Upper lobe of left lung (tissue), 6 donors: ENCODE data around the gene ARHGAP42. TPM values are rescaled to one million over a fixed set of nuclear protein-coding genes. Genes with fewer than 3 reads are reported as not detected.

Experiments
- ATAC-seq, 2 donors: fragments of 200-7000 bp; cut with Tn5 transposase; one replicate each; pipeline ENCODE4 v1.9.1; 2022; ENCODE audit warnings: mild to moderate bottlenecking in 2 of 2, moderate library complexity in 2 of 2; ENCODE audit not compliant: low FRiP score in 2 of 2
- DNase-seq, 2 donors: peaks; one replicate each; pipeline ENCODE4 v3.0.0-alpha.2; 2019 to 2020
- H3K27ac ChIP-seq, 4 donors: fragments of 200-600 bp; sonication (generic); one replicate each; pipeline ENCODE4 v1.5.1; 2016 to 2019
- H3K27me3 ChIP-seq, 4 donors: fragments of 200-600 bp; sonication (generic); one replicate each; pipeline ENCODE4 v1.5.1; 2017 to 2019
- H3K36me3 ChIP-seq, 4 donors: fragments of 200-600 bp; sonication (generic); one replicate each; pipeline ENCODE4 v1.5.1; 2016 to 2019
- H3K4me1 ChIP-seq, 4 donors: fragments of 200-600 bp; sonication (generic); one replicate each; pipeline ENCODE4 v1.5.1; 2018 to 2019
- H3K4me3 ChIP-seq, 4 donors: fragments of 200-600 bp; sonication (generic); one replicate each; pipeline ENCODE4 v1.5.1; 2017 to 2019; ENCODE audit warnings: mild to moderate bottlenecking in 2 of 4, moderate library complexity in 1 of 4
- H3K9me3 ChIP-seq, 4 donors: fragments of 200-600 bp; sonication (generic); one replicate each; pipeline ENCODE4 v1.5.1; 2018 to 2019
- EP300 ChIP-seq, 4 donors: sonication (generic); formaldehyde crosslinking; IDR thresholded peaks; one replicate each; pipeline ENCODE4 v1.5.1; 2017; ENCODE audit warnings: antibody characterized with exemption in 4 of 4, control low read depth in 2 of 4
- POLR2A ChIP-seq, 4 donors: fragments of 450-650 bp; IDR thresholded peaks; one replicate each; pipeline ENCODE4 v1.5.1; 2016 to 2017; ENCODE audit warnings: antibody characterized with exemption in 4 of 4, mild to moderate bottlenecking in 2 of 4
- POLR2AphosphoS5 ChIP-seq, 2 donors: sonication (generic); formaldehyde crosslinking; IDR thresholded peaks; one replicate each; pipeline ENCODE4 v1.5.1; 2017; ENCODE audit warnings: antibody characterized with exemption in 2 of 2
- WGBS, 2 donors: methylation state at CpG; one replicate each; pipeline ENCODE4 v1.1.5; 2017 to 2018; 5-methylcytosine and 5-hydroxymethylcytosine counted together
- total RNA-seq, 6 donors: library from RNA; depleted of rRNA in 4 of 6; stranded (reverse); fragments of >200 nt in 4 of 6; gene quantifications; one replicate each; pipeline versions ENCODE4 v1.1.0 to v1.2.1, GENCODE V29; 2016 to 2021
- TF ChIP-seq, protein P1 (sequence below), 6 experiments: fragments of 450-650 bp in 4 of 6; fragments of 200-600 bp in 2 of 6; sonication (generic) in 2 of 6; IDR thresholded peaks; one replicate each; pipeline ENCODE4 v1.5.1; 2016 to 2019; ENCODE audit warnings: antibody characterized with exemption in 6 of 6
- donor health status: DM: no; HTN: no; CAD: no; lungs with moderate emphysema.
- donor health status: DM: no; HTN: yes; CAD: no; lungs with severe emphysema.

ARHGAP42 gene
- total RNA-seq, 6 donors from 2014 or later = 8.7 to 44.9 (median 23.6) TPM

DNA sequence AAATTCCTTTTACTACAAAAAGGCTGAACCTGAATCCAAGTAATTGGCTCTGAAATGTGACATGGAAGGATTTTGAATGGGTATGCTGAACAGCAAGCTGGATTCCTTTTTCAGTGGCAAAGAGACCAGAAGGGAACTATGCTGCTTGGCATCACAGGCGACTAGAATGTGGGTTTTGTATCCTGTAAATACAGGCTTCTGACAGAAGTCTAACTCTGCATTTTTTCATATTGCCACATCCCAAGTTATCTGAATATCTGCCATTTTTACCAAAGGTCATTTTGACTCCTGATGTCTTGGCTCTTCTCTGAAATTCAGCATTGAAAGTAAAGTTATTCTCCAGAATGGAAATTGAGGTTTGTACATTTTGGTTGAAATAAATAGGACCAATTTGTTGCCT is 145.7 kb downstream of the ARHGAP42 start:
- Histone ChIP-seq H3K27ac (no peak overlapping the region), H3K27me3 (no peaks in the 10 kb centered on the region), H3K9me3 (no peaks in the 10 kb centered on the region), H3K36me3 (no peaks in the 10 kb centered on the region), H3K4me3 (no peak overlapping the region), H3K4me1 (no peaks in the 10 kb centered on the region)
- DNase-seq = no peak
- TF ChIP-seq, protein P1, sequence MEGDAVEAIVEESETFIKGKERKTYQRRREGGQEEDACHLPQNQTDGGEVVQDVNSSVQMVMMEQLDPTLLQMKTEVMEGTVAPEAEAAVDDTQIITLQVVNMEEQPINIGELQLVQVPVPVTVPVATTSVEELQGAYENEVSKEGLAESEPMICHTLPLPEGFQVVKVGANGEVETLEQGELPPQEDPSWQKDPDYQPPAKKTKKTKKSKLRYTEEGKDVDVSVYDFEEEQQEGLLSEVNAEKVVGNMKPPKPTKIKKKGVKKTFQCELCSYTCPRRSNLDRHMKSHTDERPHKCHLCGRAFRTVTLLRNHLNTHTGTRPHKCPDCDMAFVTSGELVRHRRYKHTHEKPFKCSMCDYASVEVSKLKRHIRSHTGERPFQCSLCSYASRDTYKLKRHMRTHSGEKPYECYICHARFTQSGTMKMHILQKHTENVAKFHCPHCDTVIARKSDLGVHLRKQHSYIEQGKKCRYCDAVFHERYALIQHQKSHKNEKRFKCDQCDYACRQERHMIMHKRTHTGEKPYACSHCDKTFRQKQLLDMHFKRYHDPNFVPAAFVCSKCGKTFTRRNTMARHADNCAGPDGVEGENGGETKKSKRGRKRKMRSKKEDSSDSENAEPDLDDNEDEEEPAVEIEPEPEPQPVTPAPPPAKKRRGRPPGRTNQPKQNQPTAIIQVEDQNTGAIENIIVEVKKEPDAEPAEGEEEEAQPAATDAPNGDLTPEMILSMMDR (IDR thresholded peaks at IDR 0.05) = no peak
- WGBS, 2 donors = 72 to 92% methylated on average over 1 of the region's 1 CpG
- no peak for ATAC-seq

- Histone ChIP-seq H3K4me3 (no peak overlapping the region), H3K4me1 (no peaks in the 10 kb centered on the region), H3K36me3 (no peaks in the 10 kb centered on the region), H3K27me3 (no peaks in the 10 kb centered on the region), H3K9me3 (no peaks in the 10 kb centered on the region), H3K27ac (no peak overlapping the region)
- DNase-seq (no peak), ATAC-seq (no peak)
- TF ChIP-seq POLR2A (IDR thresholded peaks at IDR 0.05) = no peak
Observed at GRCh38 chr11:100833276-100833675, 146.2 kb downstream of the ARHGAP42 start.

GRCh38 chr11:100835854-100836253 is 148.8 kb downstream of the ARHGAP42 start:
- no peak for ATAC-seq
- TF ChIP-seq POLR2A (IDR thresholded peaks at IDR 0.05) (no peak), EP300 (IDR thresholded peaks at IDR 0.05) (no peak), POLR2AphosphoS5 (IDR thresholded peaks at IDR 0.05) (no peak)
- TF ChIP-seq, protein P1 (IDR thresholded peaks at IDR 0.05) = no peak
- 59 to 71% methylated on average over 1 of the region's 1 CpG for WGBS, 2 donors
- H3K9me3 ChIP-seq = no peaks in the 10 kb centered on the region
- DNase-seq = no peak
- H3K36me3 ChIP-seq = no peaks in the 10 kb centered on the region
- no peaks in the 10 kb centered on the region for H3K27me3 ChIP-seq
- H3K4me1 ChIP-seq = no peaks in the 10 kb centered on the region
- no peak overlapping the region for H3K27ac ChIP-seq
- no peak overlapping the region for H3K4me3 ChIP-seq

- Histone ChIP-seq H3K4me1 (no peaks in the 10 kb centered on the region), H3K36me3 (no peaks in the 10 kb centered on the region), H3K27me3 (no peaks in the 10 kb centered on the region), H3K9me3 (no peaks in the 10 kb centered on the region), H3K4me3 (no peak overlapping the region), H3K27ac (no peak overlapping the region)
- no peak for ATAC-seq
- TF ChIP-seq POLR2A (IDR thresholded peaks at IDR 0.05) (no peak), POLR2AphosphoS5 (IDR thresholded peaks at IDR 0.05) (no peak), EP300 (IDR thresholded peaks at IDR 0.05) (no peak)
- TF ChIP-seq, protein P1 (IDR thresholded peaks at IDR 0.05) = no peak
- 82 to 90% methylated on average over 2 of the region's 2 CpGs for WGBS, 2 donors
- DNase-seq = no peak
Observed at GRCh38 chr11:100837311-100837710, 150.2 kb downstream of the ARHGAP42 start.

DNA sequence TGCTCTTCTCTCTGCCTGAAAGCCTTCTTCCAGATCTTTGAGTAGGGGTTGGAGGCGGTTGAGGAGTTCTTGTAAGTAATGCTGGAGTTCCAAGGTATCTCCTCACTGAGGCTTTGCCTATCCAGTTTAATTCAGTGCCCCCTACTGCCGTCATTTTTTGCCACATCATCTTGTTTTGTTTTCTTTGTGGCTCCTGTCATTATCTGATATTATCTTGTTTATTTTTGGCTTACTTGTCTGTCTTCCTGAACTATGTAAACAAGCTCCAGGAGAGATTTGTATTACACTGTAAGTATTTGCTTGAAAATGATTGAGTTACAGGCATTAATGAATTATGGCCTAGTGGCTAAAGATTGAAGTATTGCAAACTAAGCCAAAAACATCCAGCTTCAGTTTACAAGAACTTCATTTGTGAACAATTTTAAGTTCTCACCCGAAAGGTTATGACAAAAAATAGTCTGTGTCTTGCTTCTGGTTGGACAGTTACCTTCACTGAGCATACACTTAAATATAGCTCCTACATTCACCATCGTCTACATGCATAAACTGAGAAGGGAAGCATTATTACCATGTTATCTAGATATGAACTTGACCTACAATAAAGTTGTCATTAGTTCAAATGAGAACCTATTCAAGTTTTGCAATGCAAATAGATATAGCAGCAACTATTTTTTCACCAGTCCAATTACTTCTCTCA is 154.8 kb downstream of the ARHGAP42 start:
- no peaks in the 10 kb centered on the region for H3K36me3 ChIP-seq
- 67 to 78% methylated on average over 4 of the region's 4 CpGs for WGBS, 2 donors
- H3K9me3 ChIP-seq = no peaks in the 10 kb centered on the region
- TF ChIP-seq POLR2AphosphoS5 (IDR thresholded peaks at IDR 0.05) = no peak
- no peak for TF ChIP-seq POLR2A (IDR thresholded peaks at IDR 0.05)
- TF ChIP-seq, protein P1 (IDR thresholded peaks at IDR 0.05) = no peak
- TF ChIP-seq EP300 (IDR thresholded peaks at IDR 0.05) = no peak
- no peaks in the 10 kb centered on the region for H3K27me3 ChIP-seq
- H3K4me3 ChIP-seq = no peak overlapping the region
- DNase-seq = no peak
- no peak for ATAC-seq
- H3K27ac ChIP-seq = no peak overlapping the region
- H3K4me1 ChIP-seq = no peaks in the 10 kb centered on the region
